ENCODE data around the gene TPH1. TPM values are rescaled to one million over a fixed set of nuclear protein-coding genes. Genes with fewer than 3 reads are reported as not detected.

Gene TPH1
- total RNA-seq: 1 to 10 TPM in 2 of 4 donors, under 1 TPM in 2; 0.04 to 1.9 (median 0.76) TPM

DNA sequence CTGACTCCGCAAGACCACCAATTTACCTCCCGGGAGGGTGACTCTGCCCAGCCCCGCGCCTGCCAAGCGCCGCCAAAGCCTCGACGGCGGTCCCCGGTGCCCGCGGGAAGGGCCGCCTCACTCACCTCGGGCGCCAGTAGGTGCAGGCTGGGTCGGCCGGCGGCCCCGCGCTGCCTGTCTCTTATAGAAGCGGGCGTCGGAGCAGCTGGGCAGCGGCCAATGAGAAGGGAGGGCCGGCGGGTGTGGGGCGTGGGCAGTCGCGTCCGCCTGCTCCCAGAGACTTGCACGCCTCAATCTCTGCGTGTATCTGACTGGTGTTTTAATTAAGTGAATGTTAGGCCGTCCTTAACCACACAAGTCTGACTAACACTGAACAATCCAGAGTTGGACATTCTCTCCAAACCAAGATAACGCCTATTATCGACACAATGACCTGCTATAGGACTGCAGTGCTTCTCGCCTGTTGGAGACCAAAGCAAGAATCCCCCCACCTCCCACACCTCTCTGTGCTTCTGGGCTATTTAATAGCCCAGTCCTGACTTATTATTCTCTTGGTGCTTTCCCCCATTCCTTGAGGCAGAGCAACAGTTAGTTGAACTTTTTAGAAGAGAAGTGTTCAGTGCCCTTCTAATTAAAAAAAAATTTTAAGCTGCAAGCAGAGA is at the start of gene TPH1:
TSS of gene TPH1 (minus strand) at position 154 of the 662 bp plus-strand sequence. CDS start 5,507 bp downstream, outside the sequence.
- H3K4me3 ChIP-seq (ENCODE audit: low read depth, poor library complexity, severe bottlenecking): no peak within 1 kb of the TSS
- intact Hi-C loops (cut with DNase I; ENCODE audit: low total_unique reads): no loop called here
- DNase-seq (ENCODE audit: low spot score in 2 of 2): peak in 1 of 2 donors; percentile 86
- 6 to 8% methylated on average over 15 to 21 of the region's 36 CpGs for WGBS, 2 donors
- no peak for TF ChIP-seq CTCF (IDR thresholded peaks at IDR 0.05)
- no peak for TF ChIP-seq POLR2A (IDR thresholded peaks at IDR 0.05)

GRCh38 chr11:18093959-18094358 is 47.9 kb upstream of the TPH1 start:
- no peak for DNase-seq (ENCODE audit: low spot score in 2 of 2)
- H3K4me3 ChIP-seq (ENCODE audit: low read depth, poor library complexity, severe bottlenecking): no peak overlapping the region
- intact Hi-C loops (cut with DNase I; ENCODE audit: low total_unique reads): no loop called here
- TF ChIP-seq CTCF (IDR thresholded peaks at IDR 0.05): no peak
- TF ChIP-seq POLR2A (IDR thresholded peaks at IDR 0.05): no peak

- no peak for DNase-seq (ENCODE audit: low spot score in 2 of 2)
- WGBS, 2 donors: 94 to 98% methylated on average over 2 of the region's 2 CpGs
- intact Hi-C loops (cut with DNase I; ENCODE audit: low total_unique reads): no loop called here
- H3K4me3 ChIP-seq (ENCODE audit: low read depth, poor library complexity, severe bottlenecking): no peak overlapping the region
- TF ChIP-seq CTCF (IDR thresholded peaks at IDR 0.05) (no peak), POLR2A (IDR thresholded peaks at IDR 0.05) (no peak)
These were observed 45.7 kb upstream of the TPH1 start for GRCh38 chr11:18091731-18092130.

GRCh38 chr11:18088966-18089365 is 42.9 kb upstream of the TPH1 start:
- DNase-seq (ENCODE audit: low spot score in 2 of 2): no peak
- TF ChIP-seq CTCF (IDR thresholded peaks at IDR 0.05) (no peak), POLR2A (IDR thresholded peaks at IDR 0.05) (no peak)
- WGBS, 2 donors: 80 to 86% methylated on average over 3 of the region's 3 CpGs
- intact Hi-C loops (cut with DNase I; ENCODE audit: low total_unique reads): no loop called here
- no peak overlapping the region for H3K4me3 ChIP-seq (ENCODE audit: low read depth, poor library complexity, severe bottlenecking)

GRCh38 chr11:18088366-18088765 is 42.3 kb upstream of the TPH1 start:
- intact Hi-C loops (cut with DNase I; ENCODE audit: low total_unique reads): no loop called here
- H3K4me3 ChIP-seq (ENCODE audit: low read depth, poor library complexity, severe bottlenecking): no peak overlapping the region
- no peak for DNase-seq (ENCODE audit: low spot score in 2 of 2)
- TF ChIP-seq CTCF (IDR thresholded peaks at IDR 0.05) (no peak), POLR2A (IDR thresholded peaks at IDR 0.05) (no peak)
- WGBS, 2 donors: 89 to 92% methylated on average over 2 of the region's 2 CpGs

DNA sequence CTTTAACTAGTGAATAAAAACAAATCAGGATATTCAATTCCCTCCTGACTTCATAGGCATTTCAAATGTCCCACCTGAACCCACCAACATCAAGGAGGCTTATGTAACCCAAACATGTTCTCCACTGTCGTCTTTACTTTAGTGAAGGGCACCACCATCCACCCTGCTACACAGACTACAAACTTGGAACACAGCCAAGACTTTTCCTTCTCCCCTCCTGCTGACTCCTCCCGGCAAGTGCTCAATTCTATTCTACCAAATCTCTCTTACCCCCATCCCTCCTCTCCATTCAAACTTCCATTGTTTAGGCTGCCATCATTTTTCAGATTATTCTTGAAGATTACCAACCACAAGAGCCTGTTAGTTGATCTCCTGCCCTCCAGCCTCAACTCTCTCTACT is 35.5 kb upstream of the TPH1 start:
- intact Hi-C loops (cut with DNase I; ENCODE audit: low total_unique reads): no loop called here
- DNase-seq (ENCODE audit: low spot score in 2 of 2): no peak
- H3K4me3 ChIP-seq (ENCODE audit: low read depth, poor library complexity, severe bottlenecking): no peak overlapping the region
- TF ChIP-seq POLR2A (IDR thresholded peaks at IDR 0.05) (no peak), CTCF (IDR thresholded peaks at IDR 0.05) (no peak)
- 63 to 78% methylated on average over 2 of the region's 2 CpGs for WGBS, 2 donors
